HepG2 (cell line): ENCODE results near the gene CLBA1. TPM values are rescaled to one million over a fixed set of nuclear protein-coding genes. Genes with fewer than 3 reads are reported as not detected.
"Not testable (repeated sequence)": the region's sequence is repeated elsewhere in the genome, so short reads cannot be mapped to it uniquely, and the experiment has no call there.

Source experiments
- ATAC-seq: fragments of 200-7000 bp; cut with Tn5 transposase; 3 replicates; pipeline ENCODE4 v1.9.1; 2020; ENCODE audit warnings: mild to moderate bottlenecking, moderate library complexity
- BruUV-seq: library from RNA; stranded (reverse); fragments of 400-500 nt; replicated peaks from 2 replicates; lab custom pipeline; 2021; lab: Mats Ljungman, UMichigan
- CTCF ChIA-PET: fragments of 300-600 bp; formaldehyde crosslinking; extraction: SDS; loops from one replicate; lab custom pipeline; 2021; ENCODE audit warnings: low total read pairs, inconsistent platforms, low intra/inter-chr PET ratio; lab: Yijun Ruan, JAX
- POLR2A ChIA-PET: fragments of 350-600 bp; sonication (Branson Sonifier 250); formaldehyde crosslinking; loops from one replicate; lab custom pipeline; 2020; ENCODE audit warnings: antibody characterized with exemption, inconsistent platforms; lab: Yijun Ruan, JAX
- DNase-seq: peaks from one replicate; pipeline ENCODE4 v3.0.0-alpha.2; 2015; ENCODE audit warnings: low spot score
- FAIRE-seq: peaks from 3 replicates; lab custom pipeline; 2011; peaks lifted over from hg19 to GRCh38; lab: Jason Lieb, UNC
- H2AFZ ChIP-seq: one replicate; pipeline ENCODE4 v1.6.1; 2011; ENCODE audit warnings: low read length, inconsistent platforms
- H3K27ac ChIP-seq: fragments of 300-600 bp; 3 replicates; pipeline ENCODE4 v1.8.0; 2011; ENCODE audit warnings: mixed run types, mild to moderate bottlenecking, mixed read lengths, low read length, inconsistent platforms; ENCODE audit not compliant: insufficient read depth; ENCODE audit errors: extremely low read length
- H3K27me3 ChIP-seq, 2 experiments: fragments of 200-600 bp in 1 of 2; 2 replicates in 1 of 2; 3 replicates in 1 of 2; pipeline versions ENCODE4 v1.6.0 to v1.8.0; 2011; ENCODE audit warnings: low read length in 2 of 2, mild to moderate bottlenecking in 2 of 2, moderate library complexity in 2 of 2, inconsistent platforms in 1 of 2; ENCODE audit not compliant: insufficient read depth in 2 of 2, control insufficient read depth in 1 of 2
- H3K36me3 ChIP-seq, 2 experiments: fragments of 200-600 bp in 1 of 2; replicated peaks in 1 of 2; 2 replicates in 1 of 2; 3 replicates in 1 of 2; pipeline versions ENCODE4 v1.5.1 to v1.8.0; 2011; ENCODE audit warnings: low read length in 2 of 2, inconsistent platforms in 1 of 2; ENCODE audit not compliant: insufficient read depth in 2 of 2, control insufficient read depth in 1 of 2
- H3K4me1 ChIP-seq: 2 replicates; pipeline ENCODE4 v1.5.1; 2012; ENCODE audit warnings: low read length, inconsistent platforms; ENCODE audit not compliant: insufficient read depth
- H3K4me2 ChIP-seq: 2 replicates; pipeline ENCODE4 v1.6.0; 2011; ENCODE audit warnings: low read depth, low read length, inconsistent platforms
- H3K4me3 ChIP-seq, 3 experiments: fragments of 200-600 bp in 1 of 3; sonication (generic), shearing (Covaris generic) in 1 of 3; replicated peaks in 1 of 3; 2 replicates each; pipeline ENCODE4 v1.5.1; 2011 to 2016; ENCODE audit warnings: low read length in 3 of 3, inconsistent platforms in 2 of 3, low read depth in 2 of 3, mild to moderate bottlenecking in 2 of 3, control low read depth in 1 of 3, mixed read lengths in 1 of 3; ENCODE audit not compliant: insufficient read depth in 1 of 3
- H3K79me2 ChIP-seq: one replicate; pipeline ENCODE4 v1.6.1; 2011; ENCODE audit warnings: low read length, inconsistent platforms; ENCODE audit not compliant: insufficient read depth
- H3K9ac ChIP-seq: 2 replicates; pipeline ENCODE4 v1.6.0; 2011; ENCODE audit warnings: mild to moderate bottlenecking, low read depth, low read length, inconsistent platforms; ENCODE audit not compliant: insufficient read depth
- H3K9me3 ChIP-seq: 2 replicates; pipeline ENCODE4 v1.5.1; 2012; ENCODE audit warnings: mild to moderate bottlenecking, low read length
- H4K20me1 ChIP-seq: 2 replicates; pipeline ENCODE4 v1.6.0; 2011; ENCODE audit warnings: inconsistent platforms, mild to moderate bottlenecking, low read length, moderate library complexity; ENCODE audit not compliant: insufficient read depth
- EZH2 ChIP-seq: conservative IDR thresholded peaks from 2 replicates; pipeline ENCODE4 v1.6.1; 2012; ENCODE audit warnings: mild to moderate bottlenecking, low read depth, low read length, moderate library complexity
- TMF1 ChIP-seq: sonication (generic); formaldehyde crosslinking; IDR thresholded peaks from 2 replicates; pipeline ENCODE4 v1.8.1; 2022; ENCODE audit warnings: low read depth, missing genetic modification reagents
- WGBS: methylation state at CpG from one replicate; pipeline ENCODE4 v1.1.6; 2017; ENCODE audit warnings: low lambda C conversion rate; 5-methylcytosine and 5-hydroxymethylcytosine counted together
- in situ Hi-C: cut with HindIII; loops from 2 replicates; pipeline ENCODE4 v1.10.0; 2017; ENCODE audit warnings: low pct_unique_long_range_greater_than_20kb; ENCODE audit not compliant: extremely low pct_ligation_motif_present
- intact Hi-C: fragments of 100-400 bp; cut with micrococcal nuclease; formaldehyde crosslinking; loops from one replicate; pipeline ENCODE4 v1.10.0; 2022; ENCODE audit not compliant: unreplicated experiment
- polyA plus RNA-seq, 8 experiments: library from polyadenylated mRNA; depleted of rRNA in 3 of 8; stranded (reverse) in 7 of 8; unstranded in 1 of 8; fragments of >200 nt; fragmentation: Illumina TruSeq in 4 of 8; extraction: Trizol in 4 of 8; gene quantifications; 2 replicates each; pipeline versions ENCODE4 v1.2.1 to v1.2.3, GENCODE V29; 2011 to 2016; ENCODE audit warnings: low read depth in 4 of 8, missing spikeins in 1 of 8, mixed read lengths in 1 of 8; ENCODE audit not compliant: insufficient read depth in 1 of 8
- total RNA-seq, 5 experiments: library from RNA; depleted of rRNA; stranded (reverse); fragments of >200 nt; fragmentation: Illumina TruSeq; extraction: Trizol; gene quantifications; 2 replicates each; pipeline ENCODE4 v1.2.3, GENCODE V29; 2016; ENCODE audit warnings: low read depth in 1 of 5

CLBA1 gene
- total and polyA plus RNA-seq, 2 of the 13 experiments (the other 11 are each of a cell fraction or from before 2014, with no cell fraction given) = 1.2 to 1.4 TPM

DNA sequence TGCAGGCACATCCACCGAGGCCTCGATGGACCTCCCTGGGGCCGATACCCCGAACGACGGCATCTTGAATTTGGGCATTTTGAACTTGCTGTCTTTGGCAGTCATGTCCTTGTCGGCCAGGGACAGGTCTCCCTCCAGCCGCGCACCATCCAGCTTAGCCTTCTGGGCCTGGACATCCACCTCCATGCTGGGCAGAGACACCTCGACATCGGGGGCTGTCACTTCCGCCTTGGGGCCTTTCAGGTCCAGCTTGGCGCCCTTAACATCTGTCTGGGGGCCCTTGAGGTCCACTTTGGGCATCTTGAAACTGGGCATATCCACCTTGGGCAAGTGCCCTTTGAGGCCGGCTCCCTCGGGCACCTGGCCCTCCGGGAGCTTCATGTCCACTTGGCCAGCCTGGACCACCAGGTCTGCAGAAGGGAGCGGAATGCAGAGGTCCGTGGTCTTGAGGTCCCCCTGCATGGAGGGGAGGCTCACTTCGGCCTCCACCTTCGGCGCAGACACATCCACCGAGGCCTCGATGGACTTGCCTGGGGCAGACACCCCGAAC lies 36.1 kb upstream of the CLBA1 start:
- WGBS = 52% methylated on average over 11 of the region's 24 CpGs
- FAIRE-seq, H3K9me3 ChIP-seq: not testable (repeated sequence)

DNA sequence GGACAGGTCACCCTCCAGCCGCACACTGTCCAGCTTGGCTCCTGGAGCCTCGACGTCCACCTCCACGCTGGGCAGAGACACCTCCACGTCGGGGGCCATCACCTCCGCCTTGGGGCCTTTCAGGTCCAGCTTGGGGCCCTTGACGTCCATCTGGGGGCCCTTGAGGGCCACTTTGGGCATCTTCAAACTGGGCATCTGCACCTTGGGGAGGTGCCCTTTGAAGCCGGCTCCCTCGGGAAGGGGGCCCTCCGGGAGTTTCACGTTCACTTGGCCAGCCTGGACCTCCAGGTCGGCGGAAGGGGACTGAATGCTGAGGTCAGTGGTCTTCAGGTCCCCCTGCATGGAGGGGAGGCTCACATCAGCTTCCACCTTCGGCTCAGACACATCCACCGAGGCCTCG lies 35.6 kb upstream of the CLBA1 start:
- intact Hi-C loops = no loop called here
- Histone ChIP-seq H3K27ac (no peak overlapping the region), H3K4me1 (no peaks in the 10 kb centered on the region), H3K4me2 (no peak overlapping the region), H4K20me1 (no peaks in the 10 kb centered on the region), H3K36me3 (no peaks in the 10 kb centered on the region), H3K9me3 (no peaks in the 10 kb centered on the region), H3K79me2 (no peaks in the 10 kb centered on the region), H3K4me3 (no peak overlapping the region), H3K9ac (no peak overlapping the region), H3K27me3 (peaks cover 6 to 60% of the 10 kb centered on the region in 2 experiments), H2AFZ (no peak overlapping the region)
- BruUV-seq = no TSS peak
- 36% methylated on average over 4 of the region's 17 CpGs for whole genome bisulfite sequencing
- FAIRE-seq (no peak), ATAC-seq (no peak), DNase-seq (no peak)
- ChIA-PET CTCF (no interaction called here), POLR2A (no interaction called here)
- TF ChIP-seq TMF1 (CRISPR knock-in tag) = no peak
- in situ Hi-C loops = no loop called here

More for the DNA sequence above, 36.1 kb upstream of the CLBA1 start:
- H3K4me3 ChIP-seq, H4K20me1 ChIP-seq, H3K9ac ChIP-seq, in situ Hi-C loops, H3K4me1 ChIP-seq, BruUV-seq, DNase-seq, H3K27ac ChIP-seq, H3K4me2 ChIP-seq, CTCF ChIA-PET, H3K79me2 ChIP-seq, ATAC-seq, POLR2A ChIA-PET, intact Hi-C loops, H3K36me3 ChIP-seq, H2AFZ ChIP-seq: not testable (repeated sequence)
- peaks cover 6 to 58% of the 10 kb centered on the region in 2 experiments for H3K27me3 ChIP-seq
- TF ChIP-seq EZH2 = 0 out of 2 replicates have a peak, but pooled peaks have one; percentile 4

DNA sequence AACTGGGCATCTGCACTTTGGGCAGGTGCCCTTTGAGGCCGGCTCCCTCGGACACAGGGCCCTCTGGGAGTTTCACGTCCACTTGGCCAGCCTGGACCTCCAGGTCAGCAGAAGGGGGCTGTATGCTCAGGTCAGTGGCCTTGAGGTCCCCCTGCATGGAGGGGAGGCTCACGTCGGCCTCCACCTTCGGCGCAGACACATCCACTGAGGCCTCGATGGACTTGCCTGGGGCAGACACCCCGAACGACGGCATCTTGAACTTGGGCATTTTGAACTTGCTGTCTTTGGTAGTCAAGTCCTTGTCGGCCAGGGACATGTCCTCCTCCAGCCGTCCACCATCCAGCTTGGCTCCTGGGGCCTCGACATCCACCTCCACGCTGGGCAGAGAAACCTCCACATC lies 34.9 kb upstream of the CLBA1 start:
- H3K79me2 ChIP-seq, intact Hi-C loops, H3K27ac ChIP-seq, BruUV-seq, H2AFZ ChIP-seq, H3K9me3 ChIP-seq, in situ Hi-C loops, CTCF ChIA-PET, H3K4me3 ChIP-seq, H3K36me3 ChIP-seq, FAIRE-seq, DNase-seq, H3K4me1 ChIP-seq, H3K4me2 ChIP-seq, H4K20me1 ChIP-seq, POLR2A ChIA-PET, ATAC-seq, H3K9ac ChIP-seq: not testable (repeated sequence)
- 20% methylated on average over 2 of the region's 15 CpGs for WGBS
- peaks cover 6 to 56% of the 10 kb centered on the region in 2 experiments for H3K27me3 ChIP-seq

GRCh38 chr14:104951863-104952657 lies 33.5 kb upstream of the CLBA1 start:
- H3K4me3 ChIP-seq, H3K36me3 ChIP-seq, DNase-seq, CTCF ChIA-PET, H3K27ac ChIP-seq, intact Hi-C loops, ATAC-seq, H3K4me1 ChIP-seq, in situ Hi-C loops, H3K4me2 ChIP-seq, H3K9me3 ChIP-seq, BruUV-seq, FAIRE-seq, H2AFZ ChIP-seq, H3K79me2 ChIP-seq, H4K20me1 ChIP-seq, POLR2A ChIA-PET, H3K9ac ChIP-seq: not testable (repeated sequence)
- peaks cover 7 to 65% of the 10 kb centered on the region in 2 experiments for H3K27me3 ChIP-seq
- WGBS = 26% methylated on average over 6 of the region's 28 CpGs
